ENCODE measurements around the gene MYLK. TPM values are rescaled to one million over a fixed set of nuclear protein-coding genes. Genes with fewer than 3 reads are reported as not detected.

Gene MYLK
- total RNA-seq, 2 donors from 2014 or later, result 4.7 to 6.6 TPM

DNA sequence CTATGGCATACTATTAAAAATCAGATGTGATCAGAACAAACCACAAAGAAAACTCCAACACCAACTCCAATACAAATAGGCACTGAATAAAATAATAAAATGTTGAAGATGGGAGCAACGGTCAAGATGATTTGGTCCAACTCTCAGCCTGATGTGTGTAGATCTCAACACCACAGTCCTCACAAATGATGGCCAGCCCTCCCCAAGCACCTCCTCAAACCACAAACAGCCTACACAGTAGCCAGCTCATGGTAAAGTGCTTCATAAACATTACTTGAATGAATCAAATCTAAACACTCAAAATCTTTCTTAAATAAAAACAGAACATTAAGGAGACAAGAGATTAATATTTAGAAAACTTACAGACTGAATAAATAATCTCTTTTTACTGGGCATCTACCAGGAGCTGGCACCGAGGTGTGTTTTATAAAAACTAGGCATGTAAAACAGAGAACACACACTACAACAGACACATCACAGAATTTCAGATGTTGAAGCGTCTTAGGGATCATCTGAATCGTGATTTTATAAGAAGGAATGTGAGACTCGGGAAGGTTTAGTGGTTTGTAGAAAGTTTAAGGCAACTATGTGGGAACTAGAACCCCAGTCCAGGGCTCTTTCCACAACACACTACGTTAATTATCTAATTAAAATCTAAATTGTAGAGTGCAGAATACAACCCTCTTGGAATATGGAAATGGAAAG, 102.4 kb downstream of the MYLK start:
- Histone ChIP-seq H3K36me3 (ENCODE audit: control insufficient read depth, insufficient read depth, low read length) (no peaks in the 10 kb centered on the region), H3K27me3 (ENCODE audit: control insufficient read depth, insufficient read depth, low read length, poor library complexity, severe bottlenecking) (no peaks in the 10 kb centered on the region), H3K4me1 (ENCODE audit: control insufficient read depth, insufficient read depth, low read length) (no peaks in the 10 kb centered on the region), H3K4me3 (ENCODE audit: low read length) (no peak overlapping the region), H3K27ac (ENCODE audit: low read depth, low read length) (no peak overlapping the region), H3K9me3 (ENCODE audit: control insufficient read depth, low read length) (no peaks in the 10 kb centered on the region), H3K9ac (ENCODE audit: extremely low read depth, low read length, poor library complexity, severe bottlenecking) (no peak overlapping the region)
- H3K27me3 Mint-ChIP-seq (ENCODE audit: insufficient read depth), result no peaks in the 10 kb centered on the region
- H3K9me3 Mint-ChIP-seq, result no peaks in the 10 kb centered on the region
- H3K4me3 Mint-ChIP-seq, result no peak overlapping the region
- no peaks in the 10 kb centered on the region for H3K36me3 Mint-ChIP-seq (ENCODE audit: low read depth)
- WGBS, 2 experiments (ENCODE audit: insufficient coverage in 1 of 2, insufficient read length in 1 of 2), result 91% methylated on average over 5 of the region's 6 CpGs; no CpG with 5 or more reads in 1 of the 2 experiments
- TF ChIP-seq, protein P1, sequence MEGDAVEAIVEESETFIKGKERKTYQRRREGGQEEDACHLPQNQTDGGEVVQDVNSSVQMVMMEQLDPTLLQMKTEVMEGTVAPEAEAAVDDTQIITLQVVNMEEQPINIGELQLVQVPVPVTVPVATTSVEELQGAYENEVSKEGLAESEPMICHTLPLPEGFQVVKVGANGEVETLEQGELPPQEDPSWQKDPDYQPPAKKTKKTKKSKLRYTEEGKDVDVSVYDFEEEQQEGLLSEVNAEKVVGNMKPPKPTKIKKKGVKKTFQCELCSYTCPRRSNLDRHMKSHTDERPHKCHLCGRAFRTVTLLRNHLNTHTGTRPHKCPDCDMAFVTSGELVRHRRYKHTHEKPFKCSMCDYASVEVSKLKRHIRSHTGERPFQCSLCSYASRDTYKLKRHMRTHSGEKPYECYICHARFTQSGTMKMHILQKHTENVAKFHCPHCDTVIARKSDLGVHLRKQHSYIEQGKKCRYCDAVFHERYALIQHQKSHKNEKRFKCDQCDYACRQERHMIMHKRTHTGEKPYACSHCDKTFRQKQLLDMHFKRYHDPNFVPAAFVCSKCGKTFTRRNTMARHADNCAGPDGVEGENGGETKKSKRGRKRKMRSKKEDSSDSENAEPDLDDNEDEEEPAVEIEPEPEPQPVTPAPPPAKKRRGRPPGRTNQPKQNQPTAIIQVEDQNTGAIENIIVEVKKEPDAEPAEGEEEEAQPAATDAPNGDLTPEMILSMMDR (conservative IDR thresholded peaks at IDR 0.05), result no peak
- H3K27ac Mint-ChIP-seq, result no peak overlapping the region
- DNase-seq, result no peak
- H3K4me1 Mint-ChIP-seq, result no peaks in the 10 kb centered on the region

DNA sequence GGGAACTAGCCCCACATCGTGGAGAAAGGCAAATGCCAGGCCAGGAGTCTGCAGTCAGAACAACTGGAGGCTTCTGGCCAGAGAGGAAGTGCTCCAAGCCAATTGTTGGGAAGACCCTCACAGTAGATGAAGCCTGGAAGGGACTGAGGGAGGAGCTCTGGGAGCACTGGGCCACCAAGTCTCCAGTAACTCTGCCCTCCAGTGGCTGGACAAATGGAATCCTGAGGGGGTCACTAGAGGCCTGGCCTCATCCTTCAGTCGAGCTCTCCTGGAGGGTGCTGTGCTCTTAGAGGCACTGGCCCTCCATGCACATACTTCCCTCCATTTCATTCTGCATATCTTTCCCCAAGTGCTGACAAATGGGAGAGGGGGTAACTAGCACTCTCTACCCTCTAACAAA, 103.0 kb downstream of the MYLK start:
- Mint-ChIP-seq H3K9me3 (no peaks in the 10 kb centered on the region), H3K4me1 (no peaks in the 10 kb centered on the region), H3K36me3 (ENCODE audit: low read depth) (no peaks in the 10 kb centered on the region), H3K27ac (no peak overlapping the region), H3K4me3 (no peak overlapping the region), H3K27me3 (ENCODE audit: insufficient read depth) (no peaks in the 10 kb centered on the region)
- 83 to 88% methylated on average over 2 of the region's 2 CpGs for WGBS, 2 experiments (ENCODE audit: insufficient coverage in 1 of 2, insufficient read length in 1 of 2)
- H3K27ac ChIP-seq (ENCODE audit: low read depth, low read length), result no peak overlapping the region
- no peak overlapping the region for H3K4me3 ChIP-seq (ENCODE audit: low read length)
- no peak overlapping the region for H3K9ac ChIP-seq (ENCODE audit: extremely low read depth, low read length, poor library complexity, severe bottlenecking)
- DNase-seq, result no peak
- H3K4me1 ChIP-seq (ENCODE audit: control insufficient read depth, insufficient read depth, low read length), result no peaks in the 10 kb centered on the region
- no peaks in the 10 kb centered on the region for H3K36me3 ChIP-seq (ENCODE audit: control insufficient read depth, insufficient read depth, low read length)
- no peaks in the 10 kb centered on the region for H3K27me3 ChIP-seq (ENCODE audit: control insufficient read depth, insufficient read depth, low read length, poor library complexity, severe bottlenecking)
- no peaks in the 10 kb centered on the region for H3K9me3 ChIP-seq (ENCODE audit: control insufficient read depth, low read length)
- TF ChIP-seq, protein P1 (conservative IDR thresholded peaks at IDR 0.05), result peak; percentile 53

GRCh38 chr3:123780656-123781055, 103.5 kb downstream of the MYLK start:
- H3K27me3 Mint-ChIP-seq (ENCODE audit: insufficient read depth), result no peaks in the 10 kb centered on the region
- no peaks in the 10 kb centered on the region for H3K36me3 Mint-ChIP-seq (ENCODE audit: low read depth)
- H3K4me1 Mint-ChIP-seq, result no peaks in the 10 kb centered on the region
- H3K9ac ChIP-seq (ENCODE audit: extremely low read depth, low read length, poor library complexity, severe bottlenecking), result no peak overlapping the region
- no peak overlapping the region for H3K27ac ChIP-seq (ENCODE audit: low read depth, low read length)
- no peak for DNase-seq
- no peaks in the 10 kb centered on the region for H3K9me3 ChIP-seq (ENCODE audit: control insufficient read depth, low read length)
- H3K27ac Mint-ChIP-seq, result no peak overlapping the region
- no peaks in the 10 kb centered on the region for H3K9me3 Mint-ChIP-seq
- H3K4me3 ChIP-seq (ENCODE audit: low read length), result no peak overlapping the region
- H3K4me1 ChIP-seq (ENCODE audit: control insufficient read depth, insufficient read depth, low read length), result no peaks in the 10 kb centered on the region
- no peaks in the 10 kb centered on the region for H3K27me3 ChIP-seq (ENCODE audit: control insufficient read depth, insufficient read depth, low read length, poor library complexity, severe bottlenecking)
- WGBS, 2 experiments (ENCODE audit: insufficient coverage in 1 of 2, insufficient read length in 1 of 2), result 83 to 89% methylated on average over 5 to 6 of the region's 6 CpGs
- TF ChIP-seq, protein P1 (conservative IDR thresholded peaks at IDR 0.05), result no peak
- H3K36me3 ChIP-seq (ENCODE audit: control insufficient read depth, insufficient read depth, low read length), result no peaks in the 10 kb centered on the region
- H3K4me3 Mint-ChIP-seq, result no peak overlapping the region

Measured in endodermal cell (in vitro differentiated cells).